GM12878 (cell line): ENCODE measurements around the gene SVEP1.

Experiments
- ATF3 ChIP-seq: IDR thresholded peaks from 2 replicates; pipeline ENCODE4 v1.6.1; 2011; ENCODE audit warnings: low read depth, mild to moderate bottlenecking, low read length, moderate library complexity, borderline replicate concordance; ENCODE audit errors: extremely low read depth
- CREB1 ChIP-seq: IDR thresholded peaks from 2 replicates; pipeline ENCODE4 v1.6.1; 2012; ENCODE audit warnings: low read depth, mild to moderate bottlenecking, inconsistent platforms
- EED ChIP-seq: sonication (generic); IDR thresholded peaks from 2 replicates; pipeline ENCODE4 v1.6.1; 2016; ENCODE audit warnings: antibody characterized with exemption, low read depth
- SMC3 ChIP-seq: IDR thresholded peaks from 2 replicates; pipeline ENCODE4 v1.6.1; 2011; ENCODE audit warnings: low read length, improper control_type of control experiment, borderline replicate concordance
- USF2 ChIP-seq: IDR thresholded peaks from 2 replicates; pipeline ENCODE4 v1.6.1; 2011; ENCODE audit warnings: low read depth, low read length, improper control_type of control experiment, borderline replicate concordance
- TF ChIP-seq, protein P1 (sequence below), 3 experiments: IDR thresholded peaks in 2 of 3; conservative IDR thresholded peaks in 1 of 3; 2 replicates each; pipeline ENCODE4 v1.5.1; 2011; ENCODE audit warnings: low read depth in 3 of 3, low read length in 3 of 3, mild to moderate bottlenecking in 3 of 3, control low read depth in 2 of 3, moderate library complexity in 2 of 3, inconsistent platforms in 1 of 3, mixed read lengths in 1 of 3; ENCODE audit not compliant: control insufficient read depth in 2 of 3, insufficient read depth in 1 of 3; ENCODE audit errors: extremely low read depth in 1 of 3
- TF ChIP-seq, protein P2 (sequence below): IDR thresholded peaks from 2 replicates; pipeline ENCODE4 v1.6.1; 2012; ENCODE audit warnings: mild to moderate bottlenecking, low read depth, low read length

DNA sequence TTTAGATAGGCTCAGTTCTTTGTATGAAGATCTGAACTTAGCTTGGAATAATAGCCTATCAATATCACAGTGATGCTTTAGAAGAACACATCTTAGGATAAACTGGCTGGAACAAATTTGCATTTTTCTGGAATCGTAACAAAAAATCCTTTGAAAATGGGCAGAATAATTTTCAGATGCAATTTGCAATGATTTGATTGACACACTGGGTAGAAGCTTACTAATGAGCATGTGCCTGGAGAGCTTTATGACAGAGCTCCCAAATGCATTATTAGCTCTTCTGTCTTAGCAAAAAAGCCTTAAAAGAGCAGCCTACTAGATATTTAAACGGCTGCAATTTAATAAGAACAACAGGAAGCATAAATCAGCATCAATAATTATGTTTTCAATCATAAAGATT, 165.1 kb downstream of the SVEP1 start:
- TF ChIP-seq, protein P1, sequence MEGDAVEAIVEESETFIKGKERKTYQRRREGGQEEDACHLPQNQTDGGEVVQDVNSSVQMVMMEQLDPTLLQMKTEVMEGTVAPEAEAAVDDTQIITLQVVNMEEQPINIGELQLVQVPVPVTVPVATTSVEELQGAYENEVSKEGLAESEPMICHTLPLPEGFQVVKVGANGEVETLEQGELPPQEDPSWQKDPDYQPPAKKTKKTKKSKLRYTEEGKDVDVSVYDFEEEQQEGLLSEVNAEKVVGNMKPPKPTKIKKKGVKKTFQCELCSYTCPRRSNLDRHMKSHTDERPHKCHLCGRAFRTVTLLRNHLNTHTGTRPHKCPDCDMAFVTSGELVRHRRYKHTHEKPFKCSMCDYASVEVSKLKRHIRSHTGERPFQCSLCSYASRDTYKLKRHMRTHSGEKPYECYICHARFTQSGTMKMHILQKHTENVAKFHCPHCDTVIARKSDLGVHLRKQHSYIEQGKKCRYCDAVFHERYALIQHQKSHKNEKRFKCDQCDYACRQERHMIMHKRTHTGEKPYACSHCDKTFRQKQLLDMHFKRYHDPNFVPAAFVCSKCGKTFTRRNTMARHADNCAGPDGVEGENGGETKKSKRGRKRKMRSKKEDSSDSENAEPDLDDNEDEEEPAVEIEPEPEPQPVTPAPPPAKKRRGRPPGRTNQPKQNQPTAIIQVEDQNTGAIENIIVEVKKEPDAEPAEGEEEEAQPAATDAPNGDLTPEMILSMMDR (IDR thresholded peaks at IDR 0.05 in 2 of 3, conservative IDR thresholded peaks at IDR 0.05 in 1 of 3; ENCODE audit: control insufficient read depth in 2 of 3, extremely low read depth in 1 of 3, insufficient read depth in 1 of 3, low read depth in 3 of 3, low read length in 3 of 3): no peak
- TF ChIP-seq EED: no peak
- TF ChIP-seq CREB1: no peak
- TF ChIP-seq, protein P2, sequence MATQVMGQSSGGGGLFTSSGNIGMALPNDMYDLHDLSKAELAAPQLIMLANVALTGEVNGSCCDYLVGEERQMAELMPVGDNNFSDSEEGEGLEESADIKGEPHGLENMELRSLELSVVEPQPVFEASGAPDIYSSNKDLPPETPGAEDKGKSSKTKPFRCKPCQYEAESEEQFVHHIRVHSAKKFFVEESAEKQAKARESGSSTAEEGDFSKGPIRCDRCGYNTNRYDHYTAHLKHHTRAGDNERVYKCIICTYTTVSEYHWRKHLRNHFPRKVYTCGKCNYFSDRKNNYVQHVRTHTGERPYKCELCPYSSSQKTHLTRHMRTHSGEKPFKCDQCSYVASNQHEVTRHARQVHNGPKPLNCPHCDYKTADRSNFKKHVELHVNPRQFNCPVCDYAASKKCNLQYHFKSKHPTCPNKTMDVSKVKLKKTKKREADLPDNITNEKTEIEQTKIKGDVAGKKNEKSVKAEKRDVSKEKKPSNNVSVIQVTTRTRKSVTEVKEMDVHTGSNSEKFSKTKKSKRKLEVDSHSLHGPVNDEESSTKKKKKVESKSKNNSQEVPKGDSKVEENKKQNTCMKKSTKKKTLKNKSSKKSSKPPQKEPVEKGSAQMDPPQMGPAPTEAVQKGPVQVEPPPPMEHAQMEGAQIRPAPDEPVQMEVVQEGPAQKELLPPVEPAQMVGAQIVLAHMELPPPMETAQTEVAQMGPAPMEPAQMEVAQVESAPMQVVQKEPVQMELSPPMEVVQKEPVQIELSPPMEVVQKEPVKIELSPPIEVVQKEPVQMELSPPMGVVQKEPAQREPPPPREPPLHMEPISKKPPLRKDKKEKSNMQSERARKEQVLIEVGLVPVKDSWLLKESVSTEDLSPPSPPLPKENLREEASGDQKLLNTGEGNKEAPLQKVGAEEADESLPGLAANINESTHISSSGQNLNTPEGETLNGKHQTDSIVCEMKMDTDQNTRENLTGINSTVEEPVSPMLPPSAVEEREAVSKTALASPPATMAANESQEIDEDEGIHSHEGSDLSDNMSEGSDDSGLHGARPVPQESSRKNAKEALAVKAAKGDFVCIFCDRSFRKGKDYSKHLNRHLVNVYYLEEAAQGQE: no peak
- no peak for TF ChIP-seq SMC3
- TF ChIP-seq USF2: no peak
- TF ChIP-seq ATF3: no peak
